ENCODE measurements around the gene LGALS1. TPM values are rescaled to one million over a fixed set of nuclear protein-coding genes. Genes with fewer than 3 reads are reported as not detected.

The LGALS1 gene
- total RNA-seq, 1 experiment from 2014 or later, result 32.8 TPM

DNA sequence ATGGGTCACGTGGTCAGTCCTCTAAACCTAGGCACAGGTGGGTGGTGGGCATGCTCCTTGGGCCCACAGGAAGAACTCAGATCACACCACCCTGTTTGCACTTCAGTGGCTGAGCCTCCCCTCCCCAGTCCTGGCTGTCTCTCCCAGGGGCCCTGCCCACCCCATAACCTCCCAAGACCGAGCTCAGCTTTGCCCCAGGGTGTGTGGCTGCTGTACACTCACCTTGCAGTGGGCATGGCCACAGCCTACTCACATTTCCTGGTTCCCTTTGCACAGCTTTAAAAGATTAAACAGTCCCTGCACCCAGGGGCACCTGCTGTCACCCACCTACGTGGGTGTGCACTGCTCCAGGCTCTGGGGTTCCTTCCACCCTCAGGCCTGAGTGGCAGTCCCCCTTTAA lies 35.2 kb downstream of the LGALS1 start:
- DNase-seq, result no peak

More for the DNA sequence above, 35.2 kb downstream of the LGALS1 start:
- WGBS (ENCODE audit: extremely low coverage, insufficient read length, low lambda C conversion rate), result no CpG with 5 or more reads among the region's 3 CpGs
- no peak overlapping the region for H4K91ac ChIP-seq (ENCODE audit: insufficient read length, low read depth, low read length)
- H3T11ph ChIP-seq (ENCODE audit: low read length), result no peak overlapping the region
- H3K27ac ChIP-seq (ENCODE audit: insufficient read length, low read depth, low read length), result no peak overlapping the region
- Mint-ChIP-seq H3K9me3 (no peaks in the 10 kb centered on the region), H3K36me3 (ENCODE audit: insufficient read depth in 1 of 3, low read depth in 3 of 3) (peaks cover 29 to 70% (median 64%) of the 10 kb centered on the region in 3 experiments; a peak in 6 of 7 replicates), H3K27ac (no peak overlapping the region), H3K4me1 (peaks cover 0 to 3% of the 10 kb centered on the region in 2 experiments; a peak in 1 of 4 replicates), H3K4me3 (no peak overlapping the region), H3K27me3 (ENCODE audit: low read depth) (no peaks in the 10 kb centered on the region)
- H3K79me2 ChIP-seq (ENCODE audit: insufficient read depth, low read length), result no peaks in the 10 kb centered on the region
- no peak overlapping the region for H2BK20ac ChIP-seq (ENCODE audit: low read depth, low read length, poor library complexity, severe bottlenecking)
- no peaks in the 10 kb centered on the region for H3K79me1 ChIP-seq (ENCODE audit: insufficient read depth, low read depth, low read length, poor library complexity, severe bottlenecking)
- no peak overlapping the region for H2BK15ac ChIP-seq (ENCODE audit: low read depth, low read length)
- H3K18ac ChIP-seq (ENCODE audit: insufficient read length, low read depth, low read length), result no peak overlapping the region
- no peak overlapping the region for H4K8ac ChIP-seq (replicated peaks; ENCODE audit: insufficient read length, low read depth, low read length)
- H3K14ac ChIP-seq (ENCODE audit: insufficient read depth, low read length), result no peak overlapping the region
- no peaks in the 10 kb centered on the region for H3K9me3 ChIP-seq (ENCODE audit: control insufficient read depth, low read depth, low read length)
- no peak overlapping the region for H3K4me2 ChIP-seq (ENCODE audit: insufficient read depth, insufficient read length, low read length)
- H4K20me1 ChIP-seq (ENCODE audit: control insufficient read depth, insufficient read depth, insufficient read length), result no peaks in the 10 kb centered on the region
- no peaks in the 10 kb centered on the region for H3K23me2 ChIP-seq (ENCODE audit: insufficient read length, low read depth, low read length, poor library complexity, severe bottlenecking)
- no peak for TF ChIP-seq CTCF (conservative IDR thresholded peaks at IDR 0.05)
- no peak overlapping the region for H2AFZ ChIP-seq (ENCODE audit: low read length)
- no peak overlapping the region for H3K9ac ChIP-seq (ENCODE audit: extremely low read depth, insufficient read length, low read length)
- no peak overlapping the region for H3K56ac ChIP-seq (ENCODE audit: insufficient read length, low read depth, low read length)
- no peak overlapping the region for H2BK5ac ChIP-seq (ENCODE audit: insufficient read length, low read length)
- H2BK12ac ChIP-seq (ENCODE audit: insufficient read length, low read depth, low read length), result no peak overlapping the region
- no peak overlapping the region for H3K4ac ChIP-seq (ENCODE audit: low read depth, low read length)
- no peak overlapping the region for H2BK120ac ChIP-seq (ENCODE audit: low read depth, low read length, poor library complexity, severe bottlenecking)
- H4K5ac ChIP-seq (ENCODE audit: insufficient read length, low read depth, low read length), result no peak overlapping the region
- no peaks in the 10 kb centered on the region for H3K27me3 ChIP-seq (ENCODE audit: insufficient read depth, low read length)
- H2AK5ac ChIP-seq (ENCODE audit: insufficient read length, low read length), result no peak overlapping the region
- H3K4me1 ChIP-seq (ENCODE audit: insufficient read depth, low read length), result no peaks in the 10 kb centered on the region
- H3K23ac ChIP-seq (ENCODE audit: insufficient read length, low read depth, low read length), result no peak overlapping the region
